DOHH2 (cell line): ENCODE data around the gene CHPT1.

Experiments used
- H3F3A ChIP-seq: fragments of 200-600 bp; sonication (generic), shearing (Covaris generic); 2 replicates; pipeline ENCODE4 v1.6.0; 2016; ENCODE audit warnings: antibody characterized with exemption, mild to moderate bottlenecking; ENCODE audit not compliant: control insufficient read depth, insufficient read depth
- H3K27ac ChIP-seq: fragments of 200-600 bp; sonication (generic); 2 replicates; pipeline ENCODE4 v1.5.1; 2014; ENCODE audit warnings: low read depth, mild to moderate bottlenecking, low read length, moderate library complexity
- H3K27me3 ChIP-seq: fragments of 200-600 bp; sonication (generic); 2 replicates; pipeline ENCODE4 v1.6.1; 2014; ENCODE audit warnings: mild to moderate bottlenecking, low read length, mixed read lengths; ENCODE audit not compliant: control insufficient read depth
- H3K36me3 ChIP-seq: fragments of 200-600 bp; sonication (generic); 2 replicates; pipeline ENCODE4 v1.6.1; 2014; ENCODE audit warnings: mild to moderate bottlenecking, low read length, moderate library complexity, mixed read lengths; ENCODE audit not compliant: control insufficient read depth
- H3K4me1 ChIP-seq: fragments of 200-600 bp; sonication (generic); 2 replicates; pipeline ENCODE4 v1.6.1; 2014; ENCODE audit warnings: mild to moderate bottlenecking, low read length, mixed read lengths; ENCODE audit not compliant: control insufficient read depth
- H3K4me2 ChIP-seq: fragments of 200-600 bp; sonication (generic); 2 replicates; pipeline ENCODE4 v1.6.0; 2014; ENCODE audit warnings: mild to moderate bottlenecking, low read length, moderate library complexity
- H3K4me3 ChIP-seq: fragments of 200-600 bp; sonication (generic); 2 replicates; pipeline ENCODE4 v1.5.1; 2014; ENCODE audit warnings: mild to moderate bottlenecking, low read length, mixed read lengths
- H3K79me2 ChIP-seq: fragments of 200-600 bp; sonication (generic); 2 replicates; pipeline ENCODE4 v1.6.1; 2014; ENCODE audit warnings: mild to moderate bottlenecking, low read length, mixed read lengths; ENCODE audit not compliant: control insufficient read depth
- H3K9me2 ChIP-seq: fragments of 200-600 bp; sonication (generic); replicated peaks from 2 replicates; pipeline ENCODE4 v1.6.1; 2014; ENCODE audit warnings: mild to moderate bottlenecking, low read length, mixed read lengths; ENCODE audit not compliant: control insufficient read depth
- H3K9me3 ChIP-seq: fragments of 200-600 bp; sonication (generic); 2 replicates; pipeline ENCODE4 v1.6.1; 2014; ENCODE audit warnings: antibody characterized with exemption, low read length, mixed read lengths; ENCODE audit not compliant: control insufficient read depth, insufficient read depth
- H4K20me1 ChIP-seq: fragments of 200-600 bp; sonication (generic); 2 replicates; pipeline ENCODE4 v1.6.0; 2014; ENCODE audit warnings: low read depth, mild to moderate bottlenecking, antibody characterized with exemption, low read length, moderate library complexity; ENCODE audit not compliant: control insufficient read depth, insufficient read depth
- CTCF ChIP-seq: fragments of 200-600 bp; sonication (generic); IDR thresholded peaks from one replicate; pipeline ENCODE4 v1.5.1; 2014; ENCODE audit warnings: antibody characterized with exemption, mild to moderate bottlenecking, low read depth, low read length; ENCODE audit not compliant: poor library complexity, severe bottlenecking
- EZH2phosphoT487 ChIP-seq: fragments of 200-600 bp; sonication (generic); IDR thresholded peaks from 2 replicates; pipeline ENCODE4 v1.6.1; 2017; ENCODE audit warnings: borderline replicate concordance, mild to moderate bottlenecking, antibody characterized with exemption, low read length, moderate library complexity, mixed read lengths

Gene CHPT1

GRCh38 chr12:101713930-101714329 is 16.5 kb downstream of the CHPT1 start:
- H3F3A ChIP-seq: no peaks in the 10 kb centered on the region
- H3K9me2 ChIP-seq: no peaks in the 10 kb centered on the region
- H3K79me2 ChIP-seq: peaks cover 2% of the 10 kb centered on the region; the same call in 1 of the 2 replicates
- TF ChIP-seq CTCF (no peak), EZH2phosphoT487 (no peak)
- H3K4me2 ChIP-seq: no peak overlapping the region
- H3K9me3 ChIP-seq: no peaks in the 10 kb centered on the region
- H3K4me1 ChIP-seq: peaks cover 10% of the 10 kb centered on the region
- no peaks in the 10 kb centered on the region for H3K27me3 ChIP-seq
- no peak overlapping the region for H3K4me3 ChIP-seq
- no peak overlapping the region for H3K27ac ChIP-seq
- no peaks in the 10 kb centered on the region; the same call in 1 of the 2 replicates for H4K20me1 ChIP-seq
- peaks cover 13% of the 10 kb centered on the region for H3K36me3 ChIP-seq

- no peaks in the 10 kb centered on the region for H3K9me3 ChIP-seq
- no peak overlapping the region for H3K27ac ChIP-seq
Measured at GRCh38 chr12:101714877-101715444, 17.5 kb downstream of the CHPT1 start.

GRCh38 chr12:101719566-101719965 is 22.1 kb downstream of the CHPT1 start:
- Histone ChIP-seq H3K27me3 (no peaks in the 10 kb centered on the region), H3K4me1 (peaks cover 17% of the 10 kb centered on the region), H3K9me3 (no peaks in the 10 kb centered on the region), H3K4me3 (no peak overlapping the region), H3K79me2 (0 out of 2 replicates have a peak, but pooled peaks cover 2% of the 10 kb centered on the region), H4K20me1 (no peaks in the 10 kb centered on the region), H3K9me2 (no peaks in the 10 kb centered on the region), H3K4me2 (no peak overlapping the region), H3F3A (no peaks in the 10 kb centered on the region), H3K27ac (no peak overlapping the region), H3K36me3 (peaks cover 30% of the 10 kb centered on the region)
- no peak for TF ChIP-seq EZH2phosphoT487
- no peak for TF ChIP-seq CTCF

More at GRCh38 chr12:101714877-101715444, 17.5 kb downstream of the CHPT1 start:
- no peak overlapping the region for H3K4me3 ChIP-seq
- peaks cover 17% of the 10 kb centered on the region for H3K4me1 ChIP-seq
- H3K36me3 ChIP-seq: peaks cover 18% of the 10 kb centered on the region
- no peaks in the 10 kb centered on the region; the same call in 1 of the 2 replicates for H4K20me1 ChIP-seq
- H3K27me3 ChIP-seq: no peaks in the 10 kb centered on the region
- H3K79me2 ChIP-seq: peaks cover 2% of the 10 kb centered on the region; the same call in 1 of the 2 replicates
- no peaks in the 10 kb centered on the region for H3K9me2 ChIP-seq
- TF ChIP-seq EZH2phosphoT487 (no peak), CTCF (no peak)
- H3K4me2 ChIP-seq: no peak overlapping the region
- H3F3A ChIP-seq: no peaks in the 10 kb centered on the region
